Esophagus squamous epithelium (tissue), 4 donors: ENCODE measurements around the gene TMC3.

ENCODE experiments used
- CTCF ChIP-seq, 6 experiments: fragments of 450-650 bp in 4 of 6; fragments of 200-600 bp in 2 of 6; sonication (generic) in 2 of 6; IDR thresholded peaks; one replicate each; pipeline ENCODE4 v1.5.1; 2016 to 2019; ENCODE audit warnings: antibody characterized with exemption in 6 of 6, mild to moderate bottlenecking in 4 of 6, moderate library complexity in 4 of 6
- POLR2A ChIP-seq, 4 donors: fragments of 450-650 bp; IDR thresholded peaks; one replicate each; pipeline ENCODE4 v1.6.1; 2017; ENCODE audit warnings: antibody characterized with exemption in 4 of 4, mild to moderate bottlenecking in 4 of 4, moderate library complexity in 3 of 4

GRCh38 chr15:81387621-81388435 lies 13.8 kb upstream of the TMC3 start:
- TF ChIP-seq CTCF (IDR thresholded peaks at IDR 0.05) (no peak), POLR2A (IDR thresholded peaks at IDR 0.05) (no peak)
